ENCODE measurements around the gene CDH3. TPM values are rescaled to one million over a fixed set of nuclear protein-coding genes. Genes with fewer than 3 reads are reported as not detected.

Gene CDH3
- total RNA-seq, 1 donor from 2014 or later = 14.1 TPM

- Mint-ChIP-seq H3K4me1 (ENCODE audit: low read depth, unreplicated experiment) (peaks cover 20% of the 10 kb centered on the region), H3K27me3 (ENCODE audit: low read depth, unreplicated experiment) (peaks cover 13% of the 10 kb centered on the region), H3K9me3 (ENCODE audit: unreplicated experiment) (peaks cover 1% of the 10 kb centered on the region), H3K27ac (ENCODE audit: unreplicated experiment) (no peak within 1 kb of the TSS), H3K4me3 (ENCODE audit: unreplicated experiment) (peak within 1 kb of the TSS; percentile 83), H3K36me3 (ENCODE audit: low read depth, unreplicated experiment) (peaks cover 2% of the 10 kb centered on the region)
- TF ChIP-seq CTCF (IDR thresholded peaks at IDR 0.05; ENCODE audit: insufficient read depth, low read depth, low read length) (no peak), EZH2 (IDR thresholded peaks at IDR 0.05; ENCODE audit: insufficient read depth, low read length) (peak; percentile 54)
- H3K36me3 ChIP-seq (ENCODE audit: insufficient read depth, low read length) = no peaks in the 10 kb centered on the region
- no peak for DNase-seq (ENCODE audit: low read depth)
- H3K4me1 ChIP-seq (ENCODE audit: insufficient read depth, low read length) = no peaks in the 10 kb centered on the region
- peak within 1 kb of the TSS; percentile 26 for H2AFZ ChIP-seq (ENCODE audit: low read depth, low read length)
- no peaks in the 10 kb centered on the region for H3K9me3 ChIP-seq (ENCODE audit: insufficient read depth, low read depth, low read length)
- peak within 1 kb of the TSS; percentile 53 for H3K4me2 ChIP-seq (ENCODE audit: low read length)
- peaks cover 30% of the 10 kb centered on the region for H3K27me3 ChIP-seq (ENCODE audit: insufficient read depth, low read length)
- no peak for FAIRE-seq
- no peaks in the 10 kb centered on the region for H3K79me2 ChIP-seq (ENCODE audit: insufficient read depth, low read length)
- H3K4me3 ChIP-seq (ENCODE audit: insufficient read depth, low read depth, low read length) = no peak within 1 kb of the TSS
- no peaks in the 10 kb centered on the region for H4K20me1 ChIP-seq (ENCODE audit: insufficient read depth, low read length)
- H3K27ac ChIP-seq (ENCODE audit: low read depth, low read length) = no peak within 1 kb of the TSS
- H3K9ac ChIP-seq (ENCODE audit: low read length) = no peak within 1 kb of the TSS
Measured at GRCh38 chr16:68737046-68737729, 92.1 kb downstream of the CDH3 start, which contains the start of gene CDH1. TSS of gene CDH1 (plus strand) at chr16:68737292. CDS start at chr16:68737416, 124 bp downstream.

- no peak overlapping the region for H3K27ac Mint-ChIP-seq (ENCODE audit: unreplicated experiment)
Measured at GRCh38 chr16:68737730-68738629, 92.9 kb downstream of the CDH3 start.

More at GRCh38 chr16:68737730-68738629, 92.9 kb downstream of the CDH3 start:
- peaks cover 13% of the 10 kb centered on the region for H3K27me3 Mint-ChIP-seq (ENCODE audit: low read depth, unreplicated experiment)
- H2AFZ ChIP-seq (ENCODE audit: low read depth, low read length) = no peak overlapping the region
- peak overlapping the region; percentile 83 for H3K4me3 Mint-ChIP-seq (ENCODE audit: unreplicated experiment)
- peak overlapping the region; percentile 53 for H3K4me2 ChIP-seq (ENCODE audit: low read length)
- DNase-seq (ENCODE audit: low read depth) (no peak), FAIRE-seq (no peak)
- H3K9me3 ChIP-seq (ENCODE audit: insufficient read depth, low read depth, low read length) = no peaks in the 10 kb centered on the region
- H3K27me3 ChIP-seq (ENCODE audit: insufficient read depth, low read length) = peaks cover 30% of the 10 kb centered on the region
- TF ChIP-seq EZH2 (IDR thresholded peaks at IDR 0.05; ENCODE audit: insufficient read depth, low read length) (peak; percentile 86), CTCF (IDR thresholded peaks at IDR 0.05; ENCODE audit: insufficient read depth, low read depth, low read length) (no peak)
- peaks cover 2% of the 10 kb centered on the region for H3K36me3 Mint-ChIP-seq (ENCODE audit: low read depth, unreplicated experiment)
- H4K20me1 ChIP-seq (ENCODE audit: insufficient read depth, low read length) = no peaks in the 10 kb centered on the region
- no peak overlapping the region for H3K27ac ChIP-seq (ENCODE audit: low read depth, low read length)
- no peaks in the 10 kb centered on the region for H3K36me3 ChIP-seq (ENCODE audit: insufficient read depth, low read length)
- no peak overlapping the region for H3K4me3 ChIP-seq (ENCODE audit: insufficient read depth, low read depth, low read length)
- H3K79me2 ChIP-seq (ENCODE audit: insufficient read depth, low read length) = no peaks in the 10 kb centered on the region
- H3K9ac ChIP-seq (ENCODE audit: low read length) = no peak overlapping the region
- H3K4me1 Mint-ChIP-seq (ENCODE audit: low read depth, unreplicated experiment) = peaks cover 17% of the 10 kb centered on the region
- H3K4me1 ChIP-seq (ENCODE audit: insufficient read depth, low read length) = no peaks in the 10 kb centered on the region
- H3K9me3 Mint-ChIP-seq (ENCODE audit: unreplicated experiment) = peaks cover 1% of the 10 kb centered on the region
